WTC11 (cell line): ENCODE measurements around the gene ITGB3. TPM values are rescaled to one million over a fixed set of nuclear protein-coding genes. Genes with fewer than 3 reads are reported as not detected.

Source experiments
- ATAC-seq: fragments of 200-7000 bp; cut with Tn5 transposase; 2 replicates; pipeline ENCODE4 v1.10.0; 2021; ENCODE audit warnings: mild to moderate bottlenecking, moderate library complexity
- CTCF ChIA-PET: fragments of 300-600 bp; sonication (Branson Sonifier 250); formaldehyde crosslinking; loops from one replicate; lab custom pipeline; 2021; ENCODE audit warnings: antibody characterized with exemption; lab: Charles Lee
- POLR2A ChIA-PET: fragments of 350-600 bp; sonication (Branson Sonifier 250); formaldehyde crosslinking; loops from one replicate; lab custom pipeline; 2021; ENCODE audit warnings: antibody characterized with exemption; lab: Charles Lee
- DNase-seq: peaks from one replicate; pipeline ENCODE4 v3.0.0; 2021; ENCODE audit warnings: low spot score
- H3K27ac Mint-ChIP-seq: 2 replicates; pipeline ENCODE4 v1.8.0; 2021; ENCODE audit warnings: mixed read lengths
- H3K27me3 Mint-ChIP-seq: 2 replicates; pipeline ENCODE4 v1.8.0; 2021; ENCODE audit warnings: low read depth, mild to moderate bottlenecking, moderate library complexity, mixed read lengths
- H3K36me3 Mint-ChIP-seq: 2 replicates; pipeline ENCODE4 v1.8.0; 2021; ENCODE audit warnings: mixed read lengths
- H3K4me1 Mint-ChIP-seq: 2 replicates; pipeline ENCODE4 v1.8.0; 2022; ENCODE audit warnings: mixed read lengths
- H3K4me3 Mint-ChIP-seq: 2 replicates; pipeline ENCODE4 v1.8.0; 2021; ENCODE audit warnings: mild to moderate bottlenecking, moderate library complexity, mixed read lengths
- H3K9me3 Mint-ChIP-seq: 2 replicates; pipeline ENCODE4 v1.8.0; 2021; ENCODE audit warnings: mixed read lengths
- ESRRA ChIP-seq: sonication (generic); formaldehyde crosslinking; IDR thresholded peaks from 2 replicates; pipeline ENCODE4 v1.8.1; 2022; ENCODE audit warnings: mild to moderate bottlenecking, missing genetic modification reagents, borderline replicate concordance
- ETV6 ChIP-seq: sonication (generic); formaldehyde crosslinking; IDR thresholded peaks from 2 replicates; pipeline ENCODE4 v1.8.1; 2022; ENCODE audit warnings: mild to moderate bottlenecking, missing genetic modification reagents
- FOXP1 ChIP-seq: sonication (generic); formaldehyde crosslinking; IDR thresholded peaks from 2 replicates; pipeline ENCODE4 v1.8.0; 2022; ENCODE audit warnings: missing genetic modification reagents, mild to moderate bottlenecking, moderate library complexity, borderline replicate concordance
- NFE2L1 ChIP-seq: sonication (generic); formaldehyde crosslinking; IDR thresholded peaks from 2 replicates; pipeline ENCODE4 v1.8.1; 2023; ENCODE audit warnings: missing genetic modification reagents
- SMAD4 ChIP-seq: sonication (generic); formaldehyde crosslinking; IDR thresholded peaks from 2 replicates; pipeline ENCODE4 v1.8.0; 2022; ENCODE audit warnings: mild to moderate bottlenecking, missing genetic modification reagents
- SP1 ChIP-seq: sonication (generic); formaldehyde crosslinking; conservative IDR thresholded peaks from 2 replicates; pipeline ENCODE4 v1.8.1; 2022; ENCODE audit warnings: missing genetic modification reagents
- ZNF121 ChIP-seq: sonication (generic); formaldehyde crosslinking; IDR thresholded peaks from 2 replicates; pipeline ENCODE4 v1.8.0; 2023; ENCODE audit warnings: missing genetic modification reagents
- ZNF219 ChIP-seq: sonication (generic); formaldehyde crosslinking; IDR thresholded peaks from 2 replicates; pipeline ENCODE4 v1.8.0; 2023; ENCODE audit warnings: missing genetic modification reagents, mild to moderate bottlenecking, borderline replicate concordance
- ZNF232 ChIP-seq: sonication (generic); formaldehyde crosslinking; IDR thresholded peaks from 2 replicates; pipeline ENCODE4 v1.8.0; 2022; ENCODE audit warnings: mild to moderate bottlenecking, missing genetic modification reagents
- ZNF263 ChIP-seq: sonication (generic); formaldehyde crosslinking; IDR thresholded peaks from 2 replicates; pipeline ENCODE4 v1.8.1; 2022; ENCODE audit warnings: low read depth, mild to moderate bottlenecking, moderate library complexity, missing genetic modification reagents
- ZNF416 ChIP-seq: fragments of 250-450 bp; sonication (Bioruptor Pico); IDR thresholded peaks from 2 replicates; pipeline ENCODE4 v1.9.0; 2021; ENCODE audit warnings: mild to moderate bottlenecking, inconsistent platforms
- total RNA-seq: library from RNA; stranded (reverse); gene quantifications from 3 replicates; pipeline ENCODE4 v1.2.3, GENCODE V29; 2021
- TF ChIP-seq, protein P1 (sequence below): sonication (generic); formaldehyde crosslinking; IDR thresholded peaks from 2 replicates; pipeline ENCODE4 v1.8.0; 2023; ENCODE audit warnings: mild to moderate bottlenecking, missing genetic modification reagents
- TF ChIP-seq, protein P2 (sequence below): fragments of 200-600 bp; IDR thresholded peaks from 2 replicates; pipeline ENCODE4 v1.8.0; 2022; ENCODE audit warnings: antibody characterized with exemption
- TF ChIP-seq, protein P3 (sequence below): sonication (generic); formaldehyde crosslinking; IDR thresholded peaks from 2 replicates; pipeline ENCODE4 v1.8.1; 2023; ENCODE audit warnings: mild to moderate bottlenecking, missing genetic modification reagents, moderate library complexity

The ITGB3 gene
- total RNA-seq, 1 experiment from 2014 or later = 0.04 TPM

DNA sequence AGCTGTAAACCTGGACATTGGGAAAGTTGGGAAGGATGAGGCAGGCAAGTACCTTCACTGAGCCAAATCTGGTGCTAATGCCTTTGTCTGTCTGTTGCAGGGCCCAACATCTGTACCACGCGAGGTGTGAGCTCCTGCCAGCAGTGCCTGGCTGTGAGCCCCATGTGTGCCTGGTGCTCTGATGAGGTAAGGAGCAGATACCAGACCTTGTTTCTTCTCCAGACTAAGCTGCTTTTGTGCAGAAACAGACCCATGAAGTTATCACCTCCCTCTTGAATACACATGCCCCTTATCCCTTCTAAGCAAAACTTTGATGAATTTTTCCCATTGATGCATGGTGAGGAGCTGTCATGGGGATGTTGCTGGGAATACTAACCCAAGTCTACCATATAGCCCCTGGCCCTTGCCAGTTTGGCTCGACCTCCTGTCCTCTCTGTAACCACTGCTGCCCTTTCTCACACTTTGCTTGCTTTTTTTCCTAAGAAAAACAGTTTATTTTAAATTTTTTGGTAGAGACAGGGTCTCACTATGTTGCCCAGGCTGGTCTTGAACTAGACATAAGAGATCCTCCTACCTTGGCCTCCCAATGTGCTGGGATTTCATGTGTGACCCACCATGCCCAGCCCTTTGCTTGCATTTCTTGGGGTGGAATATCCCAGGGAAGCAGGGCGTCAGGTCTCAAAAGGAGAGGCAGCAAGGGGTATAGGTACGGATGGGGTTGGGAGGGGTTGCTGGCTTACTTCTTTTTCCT, 20.9 kb downstream of the ITGB3 start:
- no peak for TF ChIP-seq ZNF219 (CRISPR knock-in tag)
- TF ChIP-seq ZNF121 = peak; percentile 91
- POLR2A ChIA-PET = interaction anchor here (1.1 to 1.4 kb wide), 2 partner anchors 10 to 42 kb away, joined by 3 read pairs; no protein-coding TSS in a partner anchor
- Mint-ChIP-seq H3K27ac (no peak overlapping the region), H3K9me3 (peaks cover 7% of the 10 kb centered on the region), H3K4me1 (peaks cover 44% of the 10 kb centered on the region), H3K27me3 (peaks cover under 1% of the 10 kb centered on the region; the same call in 1 of the 2 replicates), H3K4me3 (no peak overlapping the region), H3K36me3 (peaks cover 1% of the 10 kb centered on the region)
- DNase-seq (no peak), ATAC-seq (no peak)
- CTCF ChIA-PET = interaction anchor here (1.2 to 2.2 kb wide), 5 partner anchors 10 to 41 kb away, joined by 4 to 14 read pairs (median 5); partner anchors contain the start of gene ITGB3

DNA sequence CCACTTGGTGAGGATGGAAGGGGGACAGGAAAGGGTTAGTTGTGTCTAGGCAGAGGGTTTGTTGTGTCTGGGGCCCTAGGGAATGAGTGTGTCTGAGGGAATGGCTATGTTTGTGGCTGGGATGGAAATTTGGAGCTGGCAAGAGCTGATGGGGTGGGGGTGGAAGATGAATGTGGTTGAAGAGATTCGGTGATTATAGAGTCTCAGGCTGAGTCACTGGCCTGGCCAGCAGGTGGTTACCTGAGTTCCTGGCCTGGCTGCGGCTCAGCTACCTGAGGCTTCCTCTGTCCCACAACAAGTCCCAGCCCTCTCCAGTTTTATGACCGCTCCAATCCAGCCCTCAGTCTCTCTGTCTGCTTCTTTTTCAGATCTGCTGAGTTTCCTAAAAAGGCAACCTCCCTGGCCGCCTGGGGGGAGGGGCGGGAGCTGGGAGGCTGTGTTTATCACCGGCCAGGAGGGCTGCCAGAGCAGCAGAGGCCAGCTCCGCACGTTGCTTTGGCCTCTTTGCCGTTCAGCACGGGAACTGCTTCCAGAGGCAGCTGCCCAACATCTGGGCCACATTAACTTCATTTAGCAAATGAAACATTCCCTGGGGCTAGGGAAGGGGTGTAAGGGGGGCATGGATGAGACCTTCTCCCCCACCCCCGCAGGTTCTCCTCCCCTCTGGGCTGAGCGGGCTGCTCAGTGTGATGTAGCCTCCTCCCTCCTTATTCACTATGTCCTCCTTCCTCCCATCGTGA, 21.8 kb downstream of the ITGB3 start:
- DNase-seq (peak; percentile 75), ATAC-seq (peak; percentile 81)
- POLR2A ChIA-PET = interaction anchor here (0.6 to 1.4 kb wide), 3 partner anchors 11 to 241 kb away, joined by 3 read pairs; no protein-coding TSS in a partner anchor
- TF ChIP-seq NFE2L1 (0 out of 2 replicates have a peak, but pooled peaks have one; percentile 13), ZNF232 (CRISPR knock-in tag) (no peak), ETV6 (CRISPR knock-in tag) (no peak), FOXP1 (CRISPR knock-in tag) (0 out of 2 replicates have a peak, but pooled peaks have one; percentile 46)
- TF ChIP-seq, protein P1, sequence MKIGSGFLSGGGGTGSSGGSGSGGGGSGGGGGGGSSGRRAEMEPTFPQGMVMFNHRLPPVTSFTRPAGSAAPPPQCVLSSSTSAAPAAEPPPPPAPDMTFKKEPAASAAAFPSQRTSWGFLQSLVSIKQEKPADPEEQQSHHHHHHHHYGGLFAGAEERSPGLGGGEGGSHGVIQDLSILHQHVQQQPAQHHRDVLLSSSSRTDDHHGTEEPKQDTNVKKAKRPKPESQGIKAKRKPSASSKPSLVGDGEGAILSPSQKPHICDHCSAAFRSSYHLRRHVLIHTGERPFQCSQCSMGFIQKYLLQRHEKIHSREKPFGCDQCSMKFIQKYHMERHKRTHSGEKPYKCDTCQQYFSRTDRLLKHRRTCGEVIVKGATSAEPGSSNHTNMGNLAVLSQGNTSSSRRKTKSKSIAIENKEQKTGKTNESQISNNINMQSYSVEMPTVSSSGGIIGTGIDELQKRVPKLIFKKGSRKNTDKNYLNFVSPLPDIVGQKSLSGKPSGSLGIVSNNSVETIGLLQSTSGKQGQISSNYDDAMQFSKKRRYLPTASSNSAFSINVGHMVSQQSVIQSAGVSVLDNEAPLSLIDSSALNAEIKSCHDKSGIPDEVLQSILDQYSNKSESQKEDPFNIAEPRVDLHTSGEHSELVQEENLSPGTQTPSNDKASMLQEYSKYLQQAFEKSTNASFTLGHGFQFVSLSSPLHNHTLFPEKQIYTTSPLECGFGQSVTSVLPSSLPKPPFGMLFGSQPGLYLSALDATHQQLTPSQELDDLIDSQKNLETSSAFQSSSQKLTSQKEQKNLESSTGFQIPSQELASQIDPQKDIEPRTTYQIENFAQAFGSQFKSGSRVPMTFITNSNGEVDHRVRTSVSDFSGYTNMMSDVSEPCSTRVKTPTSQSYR (CRISPR knock-in tag) = peak; percentile 89
- CTCF ChIA-PET = interaction anchor here (1.0 to 2.2 kb wide), 6 partner anchors 9 to 374 kb away, joined by 3 to 14 read pairs (median 5); partner anchors contain the start of genes ITGB3 and KPNB1
- H3K27me3 Mint-ChIP-seq = no peaks in the 10 kb centered on the region; the same call in 1 of the 2 replicates
- H3K27ac Mint-ChIP-seq = peak overlapping the region; percentile 88
- H3K4me1 Mint-ChIP-seq = peaks cover 44% of the 10 kb centered on the region
- H3K9me3 Mint-ChIP-seq = no peaks in the 10 kb centered on the region; the same call in 1 of the 2 replicates
- H3K4me3 Mint-ChIP-seq = peak overlapping the region; percentile 32
- no peaks in the 10 kb centered on the region for H3K36me3 Mint-ChIP-seq

DNA sequence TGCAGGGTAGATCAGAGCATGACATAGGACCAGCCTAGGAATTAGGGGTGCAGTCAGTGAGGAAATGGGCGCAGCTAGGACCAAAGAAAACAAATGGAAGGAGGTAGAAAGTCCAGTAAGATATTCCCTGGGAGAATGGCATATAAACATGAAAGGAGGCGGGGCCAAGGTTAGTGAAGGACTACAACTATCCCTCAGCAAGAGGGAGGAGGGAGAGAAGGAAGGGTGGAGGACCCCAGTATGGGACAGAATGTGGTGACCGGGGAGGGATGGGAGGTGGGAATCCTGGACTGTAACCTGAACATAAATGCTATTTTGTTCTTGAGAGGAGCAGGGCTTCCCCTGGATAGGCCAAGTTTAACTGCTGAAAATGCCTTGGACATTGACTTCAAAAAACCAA, 22.8 kb downstream of the ITGB3 start:
- ATAC-seq (no peak), DNase-seq (no peak)
- peak overlapping the region; percentile 20; the same call in 1 of the 2 replicates for H3K27ac Mint-ChIP-seq
- H3K27me3 Mint-ChIP-seq = no peaks in the 10 kb centered on the region; the same call in 1 of the 2 replicates
- no peaks in the 10 kb centered on the region for H3K9me3 Mint-ChIP-seq
- TF ChIP-seq, protein P2, sequence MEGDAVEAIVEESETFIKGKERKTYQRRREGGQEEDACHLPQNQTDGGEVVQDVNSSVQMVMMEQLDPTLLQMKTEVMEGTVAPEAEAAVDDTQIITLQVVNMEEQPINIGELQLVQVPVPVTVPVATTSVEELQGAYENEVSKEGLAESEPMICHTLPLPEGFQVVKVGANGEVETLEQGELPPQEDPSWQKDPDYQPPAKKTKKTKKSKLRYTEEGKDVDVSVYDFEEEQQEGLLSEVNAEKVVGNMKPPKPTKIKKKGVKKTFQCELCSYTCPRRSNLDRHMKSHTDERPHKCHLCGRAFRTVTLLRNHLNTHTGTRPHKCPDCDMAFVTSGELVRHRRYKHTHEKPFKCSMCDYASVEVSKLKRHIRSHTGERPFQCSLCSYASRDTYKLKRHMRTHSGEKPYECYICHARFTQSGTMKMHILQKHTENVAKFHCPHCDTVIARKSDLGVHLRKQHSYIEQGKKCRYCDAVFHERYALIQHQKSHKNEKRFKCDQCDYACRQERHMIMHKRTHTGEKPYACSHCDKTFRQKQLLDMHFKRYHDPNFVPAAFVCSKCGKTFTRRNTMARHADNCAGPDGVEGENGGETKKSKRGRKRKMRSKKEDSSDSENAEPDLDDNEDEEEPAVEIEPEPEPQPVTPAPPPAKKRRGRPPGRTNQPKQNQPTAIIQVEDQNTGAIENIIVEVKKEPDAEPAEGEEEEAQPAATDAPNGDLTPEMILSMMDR = no peak
- TF ChIP-seq ZNF416 (no peak), SMAD4 (CRISPR knock-in tag) (no peak), SP1 (CRISPR knock-in tag) (no peak), ZNF263 (peak; percentile 68; the same call in 1 of the 2 replicates), ESRRA (CRISPR knock-in tag) (no peak)
- TF ChIP-seq, protein P3, sequence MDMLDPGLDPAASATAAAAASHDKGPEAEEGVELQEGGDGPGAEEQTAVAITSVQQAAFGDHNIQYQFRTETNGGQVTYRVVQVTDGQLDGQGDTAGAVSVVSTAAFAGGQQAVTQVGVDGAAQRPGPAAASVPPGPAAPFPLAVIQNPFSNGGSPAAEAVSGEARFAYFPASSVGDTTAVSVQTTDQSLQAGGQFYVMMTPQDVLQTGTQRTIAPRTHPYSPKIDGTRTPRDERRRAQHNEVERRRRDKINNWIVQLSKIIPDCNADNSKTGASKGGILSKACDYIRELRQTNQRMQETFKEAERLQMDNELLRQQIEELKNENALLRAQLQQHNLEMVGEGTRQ (CRISPR knock-in tag) = no peak
- no peaks in the 10 kb centered on the region for H3K36me3 Mint-ChIP-seq
- peaks cover 44% of the 10 kb centered on the region for H3K4me1 Mint-ChIP-seq
- H3K4me3 Mint-ChIP-seq = no peak overlapping the region
- ChIA-PET POLR2A (no interaction called here), CTCF (interaction anchor here (1.3 to 2.2 kb wide), 3 partner anchors 16 to 39 kb away, joined by 4 to 14 read pairs (median 11); partner anchors contain the start of gene ITGB3)
